Measurements from ENCODE around the gene RPRML.
"Not testable (repeated sequence)": the region's sequence is repeated elsewhere in the genome, so short reads cannot be mapped to it uniquely, and the experiment has no call there.

Gene RPRML

DNA sequence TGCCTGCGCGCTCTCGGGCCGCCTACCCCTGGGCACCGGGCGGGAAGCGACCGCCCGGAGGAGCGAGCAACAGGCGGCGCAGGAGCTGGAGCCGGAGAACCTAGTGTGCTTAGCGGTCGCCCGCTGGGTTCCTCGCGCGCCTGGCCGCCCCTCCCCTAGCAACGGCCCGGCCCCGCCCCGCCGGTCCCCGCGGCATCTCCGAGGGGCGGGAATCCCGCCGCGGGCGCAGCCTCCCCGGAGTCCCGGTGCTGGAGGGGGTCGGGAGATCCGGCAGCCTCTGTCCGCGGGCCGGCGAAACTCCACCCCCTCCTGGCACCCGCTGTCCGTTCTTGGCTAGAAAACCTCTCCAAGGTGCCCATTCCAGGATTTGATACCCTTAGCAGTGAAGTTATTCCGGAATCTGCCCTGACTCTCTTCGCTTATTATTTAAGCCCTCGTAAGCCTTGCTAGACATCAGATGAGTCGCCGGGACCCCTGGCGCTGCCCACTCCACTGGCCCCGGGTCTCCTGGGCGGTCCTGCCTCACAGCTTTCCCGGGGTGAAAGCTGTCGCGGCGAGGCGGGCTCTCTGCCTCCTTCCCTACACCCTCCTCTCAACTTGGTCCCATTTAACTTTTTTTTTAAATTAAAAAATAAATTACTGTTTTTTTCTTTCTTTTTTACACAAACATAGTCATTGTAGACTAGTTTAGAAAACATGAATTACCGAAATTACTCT is at the start of gene RPRML:
Gene RPRML, minus strand, starts transcription at position 107 of the 717 bp plus-strand sequence. CDS start 246 bp downstream, outside the sequence.
- DNase-seq: peak; percentile 35

DNA sequence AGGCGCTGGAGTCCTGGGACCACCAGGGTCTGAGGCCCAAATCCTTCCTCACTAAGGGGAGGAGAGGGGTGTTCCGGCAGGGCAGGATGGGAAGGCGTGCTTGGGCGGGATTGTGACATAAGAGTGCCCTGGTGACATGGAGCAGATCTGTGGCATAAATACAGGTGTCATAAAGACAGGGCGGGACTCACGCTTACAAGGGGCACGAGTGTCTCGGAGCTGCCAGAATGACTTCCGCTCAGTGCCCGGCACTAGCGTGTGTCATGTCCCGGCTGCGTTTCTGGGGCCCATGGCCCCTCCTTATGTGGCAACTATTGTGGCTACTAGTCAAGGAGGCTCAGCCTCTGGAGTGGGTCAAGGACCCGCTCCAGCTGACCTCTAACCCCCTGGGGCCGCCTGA is 37.9 kb upstream of the RPRML start:
- not testable (repeated sequence) for DNase-seq

DNA sequence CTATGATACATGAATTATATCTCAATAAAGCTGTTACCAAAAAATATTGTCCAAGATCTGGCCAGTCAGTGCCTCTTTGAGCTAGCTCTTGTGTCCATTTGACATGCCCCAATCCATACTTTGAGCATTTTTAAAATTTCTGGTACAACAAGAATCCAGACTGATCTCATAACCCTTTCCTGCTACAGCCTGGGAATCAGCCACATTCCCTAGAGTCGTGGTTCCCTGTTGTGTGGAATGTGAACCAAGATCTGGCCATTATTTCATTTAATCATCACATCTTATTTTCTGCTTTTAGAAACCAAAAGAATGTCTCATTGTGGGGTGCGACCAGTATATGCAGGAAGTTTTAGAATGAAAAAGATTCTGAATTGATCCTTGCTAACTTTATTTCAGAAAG is 34.3 kb upstream of the RPRML start:
- no peak for DNase-seq

DNA sequence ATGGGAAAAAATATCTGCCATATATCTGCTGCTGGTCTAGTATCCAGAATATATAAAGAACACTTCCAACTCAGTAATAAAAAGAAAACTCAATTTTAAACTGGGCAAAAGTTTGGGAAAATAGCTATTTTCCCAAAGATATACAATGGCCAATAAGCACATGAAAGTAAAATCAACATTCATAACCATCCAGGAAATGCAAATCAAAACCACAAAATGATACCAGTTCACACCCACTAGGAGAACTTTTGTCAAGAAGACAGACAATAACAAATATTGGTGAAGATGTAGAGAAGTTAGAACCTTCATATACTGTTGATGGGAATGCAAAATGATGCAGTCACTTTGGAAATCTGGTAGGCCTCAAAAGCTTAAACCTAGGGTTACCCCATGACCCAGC is 33.4 kb upstream of the RPRML start:
- no peak for DNase-seq

DNA sequence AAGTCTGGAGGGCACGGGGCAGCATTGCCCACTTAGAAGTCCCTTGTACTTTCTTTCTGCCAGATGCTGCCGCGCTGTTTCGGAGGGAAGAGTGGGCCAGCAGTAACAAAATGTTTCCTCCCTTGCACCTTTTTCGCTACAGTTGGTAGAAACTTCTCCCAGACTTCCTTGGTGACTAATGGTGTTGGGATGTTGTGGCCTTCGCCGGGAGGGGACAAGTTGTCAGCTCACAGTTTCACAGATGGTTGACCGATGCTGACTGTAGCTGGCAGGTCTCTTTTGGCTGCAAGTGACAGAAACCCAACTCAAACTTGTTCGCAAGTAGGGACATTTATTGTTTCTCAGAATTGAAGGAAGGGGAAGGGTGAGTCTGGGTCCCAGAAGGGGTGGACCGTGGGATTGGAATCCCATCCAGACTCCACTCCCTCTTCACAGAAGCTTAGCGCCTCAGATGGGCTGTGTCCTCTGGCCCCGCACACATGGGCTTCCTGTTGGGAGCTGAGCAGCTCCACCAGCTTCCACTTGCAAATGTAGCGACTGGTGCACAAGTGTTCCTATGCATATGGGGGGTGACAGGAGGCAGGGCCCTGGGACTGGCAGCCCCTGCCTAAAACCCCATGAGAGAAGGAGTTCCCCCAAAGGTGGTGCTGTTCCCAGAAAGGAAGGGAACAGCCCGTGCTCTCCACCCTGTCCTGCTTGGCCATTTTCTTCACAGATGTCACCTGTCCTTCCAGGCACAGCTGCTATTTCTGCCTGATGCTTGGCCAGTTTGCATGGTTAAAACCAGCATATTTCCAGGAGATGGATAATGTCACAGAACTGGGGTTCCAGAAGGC is 30.9 kb upstream of the RPRML start:
- no peak for DNase-seq

DNA sequence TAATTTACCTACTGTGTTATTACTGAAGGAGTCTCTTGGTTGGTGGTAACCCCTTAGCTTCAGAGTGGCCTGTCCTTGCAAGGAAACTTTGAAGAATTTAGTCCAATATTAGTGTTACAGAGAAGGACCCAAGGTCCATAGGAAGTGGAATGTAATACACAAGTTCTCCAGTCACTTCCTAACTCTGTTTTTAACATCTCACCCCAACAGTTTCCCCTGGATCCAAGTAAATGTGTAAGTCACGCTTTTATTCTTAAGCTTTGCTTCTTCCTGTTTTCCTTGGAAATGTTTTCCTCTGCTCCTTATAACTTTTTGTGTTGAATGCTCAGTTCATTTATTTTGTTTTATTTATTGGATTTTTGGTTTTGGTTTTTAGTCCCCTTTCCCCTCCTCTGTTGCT is 25.9 kb upstream of the RPRML start:
- no peak for DNase-seq

DNA sequence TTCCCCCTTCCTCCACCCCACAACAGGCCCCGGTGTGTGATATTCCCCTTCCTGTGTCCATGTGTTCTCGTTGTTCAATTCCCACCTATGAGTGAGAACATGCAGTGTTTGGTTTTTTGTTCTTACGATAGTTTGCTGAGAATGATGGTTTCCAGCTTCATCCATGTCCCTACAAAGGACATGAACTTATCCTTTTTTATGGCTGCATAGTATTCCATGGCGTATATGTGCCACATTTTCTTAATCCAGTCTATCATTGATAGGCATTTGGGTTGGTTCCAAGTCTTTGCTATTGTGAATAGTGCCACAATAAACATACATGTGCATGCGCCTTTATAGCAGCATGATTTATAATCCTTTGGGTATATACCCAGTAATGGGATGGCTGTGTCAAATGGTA is 24.8 kb upstream of the RPRML start:
- not testable (repeated sequence) for DNase-seq

DNA sequence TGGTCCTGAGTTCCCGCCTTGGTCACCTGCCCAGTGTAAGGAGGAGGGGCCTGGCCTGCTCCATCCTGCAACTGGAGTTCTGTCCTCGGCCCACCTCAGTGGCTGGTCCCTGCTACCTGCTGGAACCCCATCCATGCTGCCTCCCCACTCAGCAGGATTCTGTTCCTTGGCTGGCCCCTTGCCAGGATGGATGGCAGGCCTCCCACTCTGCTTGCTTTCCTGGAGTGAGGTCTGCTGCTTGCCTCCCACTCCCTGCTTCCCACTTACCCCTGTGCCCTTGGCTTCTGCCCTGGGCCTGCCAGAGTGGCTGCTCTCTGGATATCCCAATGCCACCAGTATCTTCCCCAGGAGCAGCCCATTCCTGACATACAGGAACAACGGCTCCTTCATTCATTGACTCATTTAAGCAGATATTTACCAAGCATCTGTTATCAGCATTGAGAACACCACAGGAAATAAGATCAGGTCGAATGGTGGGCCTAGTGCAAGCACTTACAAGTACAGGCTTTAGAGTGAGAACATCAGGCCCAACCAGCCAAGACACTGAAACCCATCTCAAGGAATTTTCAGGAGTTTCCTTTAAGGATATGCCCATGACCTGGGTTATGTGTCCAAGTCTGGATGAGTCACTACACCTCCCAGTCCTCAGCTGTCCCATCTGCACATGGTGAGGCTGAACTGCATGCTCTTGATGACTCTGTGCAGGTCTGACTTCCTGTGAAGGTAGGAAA is 17.0 kb upstream of the RPRML start:
- no peak for DNase-seq

DNA sequence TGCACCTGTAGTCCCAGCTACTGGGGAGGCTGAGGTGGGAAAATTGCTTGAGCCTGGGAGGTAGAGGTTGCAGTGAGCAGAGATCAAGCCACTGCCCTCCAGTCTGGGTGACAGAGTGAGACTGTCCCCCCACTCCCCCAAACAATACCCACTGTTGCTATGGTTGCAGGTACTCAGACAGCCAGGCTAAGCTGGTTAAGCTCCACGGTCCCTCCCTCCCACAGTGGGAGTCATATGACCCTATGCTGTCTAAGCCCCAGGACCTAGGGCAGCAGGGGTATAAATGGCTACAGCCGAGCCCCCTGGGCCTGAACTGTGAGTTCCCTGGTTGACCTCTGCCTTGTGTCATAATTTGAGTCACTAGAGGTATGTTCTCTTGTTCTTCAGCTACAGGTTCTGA is 15.9 kb upstream of the RPRML start:
- DNase-seq: no peak

DNA sequence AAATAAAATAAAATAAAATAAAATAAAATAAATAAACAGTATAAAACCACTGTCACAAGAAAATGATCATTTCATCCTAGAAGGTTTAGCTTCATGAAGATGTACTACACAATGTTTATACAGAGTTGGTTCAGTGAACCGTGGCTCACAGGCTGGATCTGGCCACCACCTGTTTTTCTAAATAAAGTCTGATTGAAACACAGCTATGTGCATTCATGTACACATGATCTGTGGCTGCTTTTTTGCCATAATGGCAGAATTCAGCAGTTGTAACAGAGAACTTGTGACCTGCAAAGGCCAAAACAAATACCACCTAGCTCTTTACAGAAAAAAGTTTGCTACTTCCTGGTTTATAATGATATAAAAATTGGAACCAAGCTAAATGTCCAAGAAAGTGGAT is 12.6 kb upstream of the RPRML start:
- no peak for DNase-seq

DNA sequence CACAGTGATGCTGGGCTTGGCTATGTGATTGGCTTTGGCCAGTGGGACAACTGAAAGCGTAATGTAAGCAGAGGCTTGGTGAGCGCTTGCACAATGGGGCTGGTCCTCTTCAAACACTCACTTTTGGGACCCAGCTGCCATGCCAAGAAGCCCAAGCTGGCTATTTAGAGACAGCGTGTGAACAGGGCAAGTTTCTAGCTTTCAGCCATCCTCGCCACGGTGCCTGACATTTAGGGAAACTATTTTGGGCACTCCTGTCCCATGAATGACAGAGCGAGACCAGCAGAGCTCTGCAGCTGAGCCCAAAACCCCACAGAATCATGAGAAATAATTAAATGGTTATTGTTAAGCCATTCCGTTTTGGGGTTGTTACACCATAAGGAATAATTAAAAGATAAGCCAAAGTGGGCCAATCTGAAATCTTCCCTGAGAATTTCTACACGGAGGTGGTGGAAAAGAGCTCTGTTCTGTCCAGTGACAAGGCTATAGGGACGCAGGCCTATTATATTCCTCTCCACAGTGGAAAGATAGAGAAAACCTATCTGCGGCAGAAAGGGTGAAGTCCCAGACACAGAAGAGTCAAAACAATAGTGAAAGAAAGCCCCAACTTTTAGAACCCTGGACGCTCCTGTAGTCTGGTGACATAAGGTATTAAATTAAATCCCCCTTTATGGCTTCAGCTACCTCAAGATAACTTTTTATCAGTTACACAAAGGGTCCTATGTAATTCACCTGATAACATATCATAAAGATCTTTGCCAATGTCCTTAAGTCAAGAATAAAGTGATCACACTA is 10.8 kb upstream of the RPRML start:
- no peak for DNase-seq

DNA sequence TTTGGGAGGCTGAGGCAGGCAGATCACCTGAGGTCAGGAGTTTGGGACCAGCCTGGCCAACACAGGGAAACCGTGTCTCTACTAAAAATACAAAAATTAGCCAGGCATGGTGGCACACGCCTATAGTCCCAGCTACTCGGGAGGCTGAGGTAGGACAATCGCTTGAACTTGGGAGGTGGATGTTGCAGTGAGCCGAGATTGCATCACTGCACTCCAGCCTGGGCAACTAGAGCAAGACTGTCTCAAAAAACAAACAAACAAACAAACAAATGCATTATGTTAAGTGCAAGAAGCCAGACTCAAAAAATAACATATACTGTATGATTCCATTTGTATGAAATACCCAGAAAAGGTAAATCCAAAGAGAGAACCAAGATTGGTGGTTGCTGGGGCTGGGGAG is 8.9 kb upstream of the RPRML start:
- DNase-seq: not testable (repeated sequence)

DNA sequence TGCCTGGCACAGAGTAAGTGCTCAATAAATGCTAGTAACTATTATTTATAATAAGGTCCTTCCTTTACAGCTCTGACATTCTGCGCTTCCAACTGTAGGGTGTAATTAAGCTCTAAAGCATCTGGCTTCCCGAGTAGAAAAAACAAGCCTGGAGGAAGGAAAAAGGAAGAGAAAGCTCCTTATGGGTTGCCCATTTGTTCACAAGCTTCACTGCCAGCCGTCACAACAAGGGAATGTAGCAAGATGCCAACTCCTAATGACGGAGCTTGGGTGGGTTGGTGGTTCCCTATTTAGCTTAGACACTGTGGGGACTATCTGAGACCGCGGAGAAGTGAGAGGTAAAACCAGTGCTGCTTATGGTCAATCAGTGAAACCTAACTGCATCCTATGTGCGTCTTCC is 7.3 kb upstream of the RPRML start:
- no peak for DNase-seq

DNA sequence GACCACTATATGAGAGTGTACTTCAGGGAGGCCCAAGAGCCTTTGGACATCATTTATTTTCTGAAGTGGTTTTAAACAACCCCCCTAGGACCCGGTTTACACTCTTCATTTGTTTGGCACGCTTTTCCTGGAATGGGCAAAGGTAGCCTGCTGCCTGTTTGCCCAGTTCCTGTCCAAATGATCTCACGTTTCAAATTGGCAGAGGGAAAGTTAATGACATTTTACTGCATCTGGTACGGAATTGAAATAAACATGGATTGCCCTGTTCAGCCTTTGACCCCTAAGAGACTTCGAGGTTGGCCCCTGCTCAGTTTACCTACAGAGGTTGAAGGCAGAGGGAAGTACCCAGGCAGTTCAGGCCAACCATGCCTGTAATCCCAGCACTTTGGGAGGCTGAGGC is 5.8 kb upstream of the RPRML start:
- no peak for DNase-seq

DNA sequence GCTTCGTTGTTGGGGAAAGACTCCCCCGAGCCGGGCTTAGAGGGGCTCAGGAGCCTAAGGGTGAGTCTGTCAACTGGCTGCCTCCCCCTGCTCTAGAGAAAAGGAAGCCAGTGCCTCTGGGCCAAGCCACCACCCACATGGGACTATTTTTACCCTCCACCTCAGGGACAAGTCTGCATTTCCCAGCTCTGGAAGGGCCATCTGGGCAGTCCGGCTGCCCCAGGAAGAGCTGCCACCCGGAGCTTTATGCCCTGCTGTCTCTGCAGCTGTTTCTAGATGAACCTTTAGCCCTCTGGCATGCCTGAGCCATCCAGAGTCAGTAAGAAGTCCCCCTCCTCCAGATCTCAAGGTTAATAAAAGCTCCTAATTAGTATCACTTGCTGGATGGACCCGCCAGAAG is 5.3 kb upstream of the RPRML start:
- DNase-seq: peak; percentile 91

DNA sequence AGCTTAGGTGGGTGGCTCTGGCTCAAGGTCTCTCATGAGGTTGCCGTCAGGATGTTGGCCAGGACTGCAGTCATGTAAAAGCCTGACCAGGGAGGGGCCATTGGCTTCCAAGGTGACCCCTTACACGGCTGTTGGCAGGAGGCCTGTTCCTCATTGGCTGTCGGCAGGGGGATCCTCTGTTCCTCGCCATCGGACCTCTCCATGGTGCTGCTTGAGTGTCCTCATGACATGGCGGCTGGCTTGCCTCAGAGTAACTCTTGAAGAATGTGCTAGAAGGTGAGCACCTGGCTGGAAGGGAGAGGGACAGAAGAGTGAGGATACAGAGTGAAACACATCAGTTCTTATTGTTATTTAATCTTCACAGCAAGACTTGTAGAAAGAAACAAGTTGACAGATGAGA is 4.7 kb upstream of the RPRML start:
- DNase-seq: no peak

DNA sequence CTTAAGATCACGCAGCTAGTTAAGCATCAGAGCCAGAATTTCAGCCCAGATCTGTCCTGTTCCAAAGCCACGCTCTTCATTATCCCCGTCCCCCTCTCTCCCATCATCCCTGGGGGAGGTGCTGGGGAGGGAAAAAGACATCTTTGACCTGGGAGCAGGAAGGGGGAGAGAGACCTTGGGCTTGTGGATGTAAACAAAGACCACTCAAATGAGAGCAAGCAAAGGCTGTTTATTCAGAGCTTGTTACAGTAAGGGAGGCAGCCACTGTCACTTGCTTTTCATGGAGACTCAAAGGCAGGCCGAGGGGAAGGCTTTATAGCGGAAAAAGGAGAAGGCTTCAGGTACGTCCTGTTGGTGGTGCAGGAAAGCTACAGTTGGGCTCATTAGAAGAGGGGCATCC is 3.5 kb upstream of the RPRML start:
- DNase-seq: no peak

DNA sequence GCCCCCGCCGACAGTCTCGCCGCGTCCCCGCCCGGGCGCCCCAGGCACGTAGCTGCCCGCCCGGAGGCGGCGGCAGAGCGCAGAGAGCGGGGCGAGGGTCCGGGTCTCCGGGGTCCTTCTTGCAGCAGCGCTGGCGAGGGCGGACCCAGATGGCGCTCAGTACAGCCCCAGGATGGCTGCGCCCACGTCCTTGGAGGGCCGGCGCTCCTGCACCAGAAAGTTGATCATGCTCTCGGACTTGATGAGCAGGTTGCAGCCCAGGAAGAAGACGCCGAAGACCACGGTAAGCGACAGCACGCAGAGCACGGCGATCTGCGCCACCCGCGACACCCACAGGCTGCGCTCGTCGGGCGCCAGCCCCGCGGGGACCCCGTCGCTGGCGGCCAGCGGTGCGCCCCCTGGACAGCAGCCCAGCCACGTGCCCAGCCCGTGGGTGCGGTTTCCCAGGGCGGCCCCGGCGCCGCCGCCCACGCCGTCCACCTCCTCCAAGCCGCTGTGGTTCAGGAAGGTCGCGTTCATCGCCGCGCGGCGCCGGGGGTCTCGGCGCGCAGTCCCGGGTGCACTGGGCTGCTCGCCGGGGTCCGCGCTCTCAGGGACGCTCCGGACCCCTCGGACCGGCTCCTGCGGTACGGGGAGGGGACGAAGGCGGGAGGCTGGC is 435 bp downstream of the RPRML start:
- no peak for DNase-seq

DNA sequence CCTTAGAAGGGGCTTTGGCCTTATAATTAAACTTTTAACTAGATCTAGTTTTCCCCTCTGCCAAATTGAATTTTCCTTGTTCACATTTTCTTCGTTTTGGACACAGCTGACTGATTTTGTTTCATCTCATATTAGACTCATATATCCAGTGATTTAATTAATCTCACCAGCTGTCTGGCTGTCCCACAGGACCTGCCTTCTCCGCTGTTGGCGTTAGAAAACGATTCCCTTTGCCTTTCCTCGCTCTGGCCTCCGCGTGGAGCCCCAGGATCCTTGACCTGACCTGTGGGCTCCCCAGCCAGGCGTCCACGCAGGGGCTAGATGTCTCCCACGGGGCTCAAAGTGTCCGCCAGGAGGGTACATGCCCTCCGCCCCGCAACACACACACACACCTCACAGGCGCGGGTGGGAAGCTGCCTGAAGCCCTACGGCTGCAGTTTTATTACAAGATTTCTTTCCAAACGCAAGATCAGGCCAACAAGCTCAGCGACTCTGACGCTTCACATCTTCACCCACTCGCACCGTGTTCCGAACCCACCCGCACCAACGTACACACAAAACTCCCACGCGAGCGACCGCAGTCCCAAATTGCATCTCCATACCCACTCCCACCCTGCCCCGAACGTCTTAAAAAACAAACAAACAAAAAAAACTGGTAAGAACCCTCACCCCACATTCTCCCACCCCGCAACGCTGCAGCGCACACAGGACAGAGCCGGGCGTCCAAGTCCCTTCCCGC is 1.1 kb downstream of the RPRML start:
- DNase-seq: no peak

DNA sequence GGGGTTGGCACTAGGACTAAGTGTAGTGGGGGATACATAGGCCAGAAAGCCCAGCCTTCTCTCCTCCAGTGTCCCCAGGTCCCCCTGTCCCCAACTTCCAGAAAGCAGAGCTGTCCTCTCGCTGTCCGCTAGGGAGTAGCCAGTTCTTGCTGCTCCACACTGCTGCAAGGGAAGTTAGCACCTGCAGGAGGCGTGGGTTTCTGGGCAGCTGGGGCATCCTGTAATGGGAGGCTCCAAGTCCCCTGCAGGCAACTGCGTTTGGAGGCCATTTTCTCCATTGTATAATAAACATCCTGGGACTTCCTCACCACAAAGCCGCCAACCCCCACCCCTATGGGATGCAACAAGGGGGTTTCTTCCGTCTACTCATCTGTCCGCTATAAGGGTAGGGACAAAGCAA is 1.7 kb downstream of the RPRML start:
- peak; percentile 79 for DNase-seq

DNA sequence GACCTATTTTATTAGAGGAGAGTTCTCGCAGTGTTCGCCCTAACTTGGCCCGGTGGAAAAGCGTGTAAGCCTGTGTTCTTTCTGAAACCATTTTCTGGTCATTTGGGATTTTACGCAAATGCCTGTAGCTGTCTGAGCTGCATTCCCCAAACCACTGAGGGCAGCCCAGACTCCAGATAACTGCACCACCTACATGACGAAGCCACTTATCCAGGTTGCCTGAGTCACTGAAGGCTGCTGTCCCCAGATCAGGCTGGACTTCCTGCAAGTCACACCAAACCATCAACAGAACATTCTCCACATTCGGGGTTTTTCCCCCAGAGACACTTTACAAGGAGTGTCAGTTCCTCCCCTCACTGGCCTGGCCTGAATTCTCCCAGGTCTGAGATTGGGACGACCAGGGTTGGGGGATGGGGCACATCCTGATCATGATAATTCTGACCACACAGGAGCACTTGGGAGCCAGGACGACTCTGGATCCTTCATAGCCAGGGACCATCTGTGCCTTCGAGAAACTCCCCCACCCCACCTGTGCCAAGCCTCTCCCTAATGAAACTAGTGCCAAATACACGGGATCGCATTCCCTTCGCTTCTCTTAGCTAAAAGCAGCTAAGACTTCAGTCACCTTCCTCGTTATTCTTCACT is 2.3 kb downstream of the RPRML start:
- DNase-seq: peak; percentile 33
